Activated B cell treated with CpG ODN at 0.5 μM for 24 hours (primary cell): ENCODE results near the gene TBXA2R. TPM values are rescaled to one million over a fixed set of nuclear protein-coding genes. Genes with fewer than 3 reads are reported as not detected.
A peak's percentile ranks its signal among the peaks of the same experiment; 100 is the strongest.

Source experiments
- ATAC-seq: fragments of 200-7000 bp; cut with Tn5 transposase; one replicate; pipeline ENCODE4 v1.10.0; 2021; ENCODE audit warnings: low read depth, mild to moderate bottlenecking, moderate library complexity
- CTCF ChIA-PET: fragments of 350-600 bp; sonication (Branson Sonifier 250); formaldehyde crosslinking; loops from one replicate; lab custom pipeline; 2021; ENCODE audit warnings: antibody characterized with exemption; lab: Charles Lee
- POLR2A ChIA-PET: fragments of 350-600 bp; sonication (Branson Sonifier 250); formaldehyde crosslinking; loops from one replicate; lab custom pipeline; 2021; ENCODE audit warnings: antibody characterized with exemption; lab: Charles Lee
- DNase-seq: peaks from one replicate; pipeline ENCODE4 v3.0.0; 2022
- H3K27ac Mint-ChIP-seq: one replicate; pipeline ENCODE4 v1.8.0; 2020; ENCODE audit warnings: mixed read lengths
- H3K27me3 Mint-ChIP-seq: one replicate; pipeline ENCODE4 v1.8.0; 2021; ENCODE audit warnings: mixed read lengths
- H3K36me3 Mint-ChIP-seq: one replicate; pipeline ENCODE4 v1.8.0; 2021; ENCODE audit warnings: low read depth, mixed read lengths
- H3K4me1 Mint-ChIP-seq: one replicate; pipeline ENCODE4 v1.8.0; 2021; ENCODE audit warnings: mixed read lengths
- H3K4me3 Mint-ChIP-seq: one replicate; pipeline ENCODE4 v1.8.0; 2020; ENCODE audit warnings: mild to moderate bottlenecking, mixed read lengths
- H3K9me3 Mint-ChIP-seq: one replicate; pipeline ENCODE4 v1.8.0; 2020; ENCODE audit warnings: mixed read lengths
- intact Hi-C: fragments of 100-400 bp; cut with micrococcal nuclease; formaldehyde crosslinking; loops from one replicate; pipeline ENCODE4 v1.15.1; 2024
- total RNA-seq: library from RNA; stranded (reverse); gene quantifications from 2 replicates; pipeline ENCODE4 v1.2.3, GENCODE V29; 2022
- TF ChIP-seq, protein P1 (sequence below): fragments of 200-600 bp; IDR thresholded peaks from one replicate; pipeline ENCODE4 v1.8.0; 2022; ENCODE audit warnings: antibody characterized with exemption, mild to moderate bottlenecking

Gene TBXA2R
- total RNA-seq, 1 donor from 2014 or later = 0.47 TPM

DNA sequence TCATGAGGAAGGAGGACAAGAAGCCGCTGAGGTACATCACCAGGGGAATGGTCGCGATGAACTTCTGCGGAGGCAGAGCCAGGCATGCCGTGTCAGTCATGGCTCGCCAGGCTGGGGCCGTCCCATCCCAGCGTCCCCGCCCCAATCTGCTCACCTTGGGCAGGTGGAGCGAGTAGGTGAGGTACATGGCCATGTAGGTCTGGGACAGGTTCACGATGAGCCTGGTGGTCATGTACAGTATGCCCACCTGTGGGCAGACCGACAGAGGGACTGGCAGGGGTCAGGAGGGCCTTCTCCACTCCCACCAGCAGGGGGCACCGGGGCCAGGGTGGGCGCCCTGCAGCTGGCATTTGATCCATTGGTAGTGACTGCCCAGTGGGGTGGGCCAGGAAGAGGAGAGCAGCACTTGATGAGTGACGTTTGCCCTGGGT, 59.4 kb downstream of the TBXA2R start:
- Mint-ChIP-seq H3K4me3 (no peak overlapping the region), H3K9me3 (no peaks in the 10 kb centered on the region), H3K36me3 (peaks cover 29% of the 10 kb centered on the region), H3K27ac (no peak overlapping the region), H3K4me1 (peaks cover 17% of the 10 kb centered on the region), H3K27me3 (no peaks in the 10 kb centered on the region)
- no peak for DNase-seq
- ChIA-PET POLR2A (interaction anchor here (0.6 kb wide), 1 partner anchor 75 kb away, joined by 8 read pairs; no protein-coding TSS in a partner anchor), CTCF (interaction anchor here (4.3 kb wide), 1 partner anchor 9 kb away, joined by 37 read pairs; the partner anchor contains the start of gene MFSD12)
- TF ChIP-seq, protein P1, sequence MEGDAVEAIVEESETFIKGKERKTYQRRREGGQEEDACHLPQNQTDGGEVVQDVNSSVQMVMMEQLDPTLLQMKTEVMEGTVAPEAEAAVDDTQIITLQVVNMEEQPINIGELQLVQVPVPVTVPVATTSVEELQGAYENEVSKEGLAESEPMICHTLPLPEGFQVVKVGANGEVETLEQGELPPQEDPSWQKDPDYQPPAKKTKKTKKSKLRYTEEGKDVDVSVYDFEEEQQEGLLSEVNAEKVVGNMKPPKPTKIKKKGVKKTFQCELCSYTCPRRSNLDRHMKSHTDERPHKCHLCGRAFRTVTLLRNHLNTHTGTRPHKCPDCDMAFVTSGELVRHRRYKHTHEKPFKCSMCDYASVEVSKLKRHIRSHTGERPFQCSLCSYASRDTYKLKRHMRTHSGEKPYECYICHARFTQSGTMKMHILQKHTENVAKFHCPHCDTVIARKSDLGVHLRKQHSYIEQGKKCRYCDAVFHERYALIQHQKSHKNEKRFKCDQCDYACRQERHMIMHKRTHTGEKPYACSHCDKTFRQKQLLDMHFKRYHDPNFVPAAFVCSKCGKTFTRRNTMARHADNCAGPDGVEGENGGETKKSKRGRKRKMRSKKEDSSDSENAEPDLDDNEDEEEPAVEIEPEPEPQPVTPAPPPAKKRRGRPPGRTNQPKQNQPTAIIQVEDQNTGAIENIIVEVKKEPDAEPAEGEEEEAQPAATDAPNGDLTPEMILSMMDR = no peak
- intact Hi-C loops = no loop called here
- no peak for ATAC-seq

DNA sequence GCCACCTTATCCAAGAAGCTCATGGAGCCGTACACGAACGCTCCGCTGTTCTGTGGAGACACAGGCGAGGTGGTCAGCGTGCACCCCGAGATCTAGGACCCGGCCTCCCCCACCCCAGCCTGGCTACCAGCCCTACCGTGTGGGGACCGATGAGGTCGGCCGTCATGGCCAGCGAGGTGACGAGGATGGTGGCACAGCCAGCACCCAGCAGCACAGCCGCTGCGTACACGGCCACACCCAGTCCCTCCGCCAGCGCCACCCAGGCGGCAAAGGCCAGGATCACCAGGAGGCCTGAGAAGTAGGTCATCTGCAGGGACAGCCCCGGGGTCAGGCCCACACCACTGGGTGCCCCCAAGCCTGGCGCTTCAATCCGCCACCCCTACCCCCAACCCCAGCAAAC, 60.6 kb downstream of the TBXA2R start:
- CTCF ChIA-PET = interaction anchor here (1.2 to 4.3 kb wide), 7 partner anchors 10 to 110 kb away, joined by 3 to 37 read pairs (median 6); partner anchors contain the start of genes GIPC3 and MFSD12
- Mint-ChIP-seq H3K27me3 (no peaks in the 10 kb centered on the region), H3K36me3 (peaks cover 30% of the 10 kb centered on the region), H3K4me3 (no peak overlapping the region), H3K9me3 (no peaks in the 10 kb centered on the region), H3K27ac (peak overlapping the region; percentile 19), H3K4me1 (peaks cover 11% of the 10 kb centered on the region)
- TF ChIP-seq, protein P1 = no peak
- no peak for ATAC-seq
- intact Hi-C loops = no loop called here
- no peak for DNase-seq
- POLR2A ChIA-PET = interaction anchor here (0.8 kb wide), 1 partner anchor 11 kb away, joined by 3 read pairs; the partner anchor contains the start of gene MFSD12

DNA sequence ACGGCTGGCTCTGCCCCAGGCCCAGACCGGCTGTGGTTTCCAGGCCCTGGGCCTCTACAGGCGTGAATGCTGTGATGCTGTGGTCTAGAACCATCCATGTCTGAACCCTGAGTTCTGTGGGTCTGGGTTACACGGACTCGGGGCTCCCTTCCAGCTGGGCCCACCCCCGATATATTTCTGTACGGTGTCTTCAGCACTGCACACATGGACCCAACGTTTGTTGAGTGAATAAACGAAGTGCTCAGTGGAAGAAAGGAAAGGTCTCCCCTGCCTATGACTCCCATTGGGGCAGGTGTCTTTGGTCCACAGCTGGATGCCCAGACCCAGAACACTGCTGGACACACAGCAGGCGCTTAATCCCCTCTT, 61.0 kb downstream of the TBXA2R start:
- CTCF ChIA-PET = interaction anchor here (1.2 to 4.3 kb wide), 9 partner anchors 11 to 160 kb away, joined by 3 to 37 read pairs (median 6); partner anchors contain the start of genes GIPC3 and MFSD12
- no peak for DNase-seq
- TF ChIP-seq, protein P1 = no peak
- no peaks in the 10 kb centered on the region for H3K27me3 Mint-ChIP-seq
- no peak for ATAC-seq
- H3K27ac Mint-ChIP-seq = peak overlapping the region; percentile 19
- H3K4me3 Mint-ChIP-seq = no peak overlapping the region
- peaks cover 7% of the 10 kb centered on the region for H3K4me1 Mint-ChIP-seq
- H3K9me3 Mint-ChIP-seq = no peaks in the 10 kb centered on the region
- intact Hi-C loops = loop anchor here (1.0 to 2.0 kb wide), 3 partner anchors 13 to 161 kb away; no protein-coding TSS in a partner anchor
- POLR2A ChIA-PET = interaction anchor here (1.3 to 1.9 kb wide), 2 partner anchors 8 to 11 kb away, joined by 4 to 13 read pairs; partner anchors contain the start of gene MFSD12
- peaks cover 27% of the 10 kb centered on the region for H3K36me3 Mint-ChIP-seq

DNA sequence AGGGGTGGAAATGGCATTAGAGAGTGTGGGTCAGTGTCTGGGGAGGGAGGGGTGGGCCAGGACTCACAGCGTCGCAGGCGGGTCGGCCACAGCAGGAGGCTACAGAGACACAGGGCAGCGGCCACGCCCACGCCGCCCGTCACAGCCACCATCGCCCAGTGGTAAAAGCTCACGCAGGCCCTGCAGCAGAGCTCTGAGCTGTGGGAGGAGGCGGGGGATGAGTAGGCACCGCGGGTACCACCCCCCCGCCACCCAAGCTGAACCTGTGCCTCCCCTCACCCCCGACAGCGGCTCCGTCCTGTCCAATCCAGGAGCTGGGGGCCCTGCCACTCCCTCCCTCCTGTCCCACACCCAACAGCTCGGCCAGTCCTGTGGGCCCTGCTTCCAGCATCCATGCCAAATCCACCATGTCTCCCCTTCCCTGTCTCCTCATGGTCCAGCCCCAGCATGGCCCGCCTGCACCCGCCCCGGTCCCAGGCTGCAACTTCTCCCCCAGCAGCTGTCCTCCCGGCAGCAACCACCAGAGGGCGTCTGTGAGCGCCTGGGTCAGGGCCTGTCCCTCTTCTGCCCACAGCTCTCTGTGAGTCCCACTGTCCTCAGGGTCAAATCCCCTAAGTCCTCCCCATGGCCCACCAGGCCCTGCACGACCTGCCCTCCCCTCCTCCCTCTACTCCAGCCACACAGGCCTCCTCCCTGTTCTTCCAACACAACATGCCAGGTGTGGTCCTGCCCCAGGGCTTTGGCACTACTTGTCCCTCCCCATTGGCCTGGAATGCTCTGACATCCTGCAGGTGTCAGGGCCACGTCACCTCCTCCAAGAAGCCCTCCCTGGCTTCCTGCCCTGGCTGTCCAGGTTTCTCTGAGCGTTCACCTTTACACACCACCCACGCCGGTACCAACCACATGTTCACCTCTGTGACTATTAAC, 61.7 kb downstream of the TBXA2R start:
- ChIA-PET CTCF (interaction anchor here (1.0 to 4.3 kb wide), 10 partner anchors 11 to 240 kb away, joined by 3 to 37 read pairs (median 6); partner anchors contain the start of genes GIPC3 and MFSD12), POLR2A (interaction anchor here (1.3 to 1.9 kb wide), 2 partner anchors 9 to 12 kb away, joined by 4 to 13 read pairs; partner anchors contain the start of gene MFSD12)
- Mint-ChIP-seq H3K36me3 (peaks cover 28% of the 10 kb centered on the region), H3K27ac (no peak overlapping the region), H3K9me3 (no peaks in the 10 kb centered on the region), H3K4me3 (no peak overlapping the region), H3K27me3 (no peaks in the 10 kb centered on the region), H3K4me1 (peaks cover 7% of the 10 kb centered on the region)
- peak; percentile 80 for ATAC-seq
- DNase-seq = peak; percentile 84
- TF ChIP-seq, protein P1 = peak; percentile 30
- intact Hi-C loops = loop anchor here (1.0 to 2.0 kb wide), 3 partner anchors 14 to 161 kb away; no protein-coding TSS in a partner anchor

Other genes with a start within 250 kb of the TBXA2R start
- 17.3 and 18.8 TPM in 2 replicates for gene NFIC, start 240.3 kb downstream of the TBXA2R start, total RNA-seq
- gene SMIM24, start 126.3 kb downstream of the TBXA2R start, total RNA-seq = 0.34 TPM in 1 of 2 replicates, not detected in the other
- gene SMIM44, start 123.4 kb downstream of the TBXA2R start, total RNA-seq = not detected in 2 replicates
- 12.8 and 13.6 TPM in 2 replicates for gene DOHH, start 106.2 kb downstream of the TBXA2R start, total RNA-seq
- gene FZR1, start 100.6 kb downstream of the TBXA2R start, total RNA-seq = 53.5 and 66.0 TPM in 2 replicates
- gene TEKTIP1, start 67.7 kb downstream of the TBXA2R start, total RNA-seq = 7.1 and 8.1 TPM in 2 replicates
- 59.2 and 76.9 TPM in 2 replicates for gene MFSD12, start 49.3 kb downstream of the TBXA2R start, total RNA-seq
- gene HMG20B, start 33.9 kb downstream of the TBXA2R start, total RNA-seq = 46.0 and 51.0 TPM in 2 replicates
- 0.24 and 0.29 TPM in 2 replicates for gene GIPC3, start 21.4 kb downstream of the TBXA2R start, total RNA-seq
- 45.3 and 48.1 TPM in 2 replicates for gene CACTIN, start 19.9 kb upstream of the TBXA2R start, total RNA-seq
- 28.3 and 31.1 TPM in 2 replicates for gene PIP5K1C, start 93.6 kb upstream of the TBXA2R start, total RNA-seq
- 0.86 and 1.7 TPM in 2 replicates for gene TJP3, start 101.5 kb upstream of the TBXA2R start, total RNA-seq
- 42.6 and 51.2 TPM in 2 replicates for gene APBA3, start 154.8 kb upstream of the TBXA2R start, total RNA-seq
- gene MRPL54, start 155.8 kb upstream of the TBXA2R start, total RNA-seq = 81.2 and 90.0 TPM in 2 replicates
- not detected in 2 replicates for gene RAX2, start 165.4 kb upstream of the TBXA2R start, total RNA-seq
- 4.0 and 4.8 TPM in 2 replicates for gene MATK, start 179.5 kb upstream of the TBXA2R start, total RNA-seq